ENCODE data around the gene TACO1.

Gene TACO1

DNA sequence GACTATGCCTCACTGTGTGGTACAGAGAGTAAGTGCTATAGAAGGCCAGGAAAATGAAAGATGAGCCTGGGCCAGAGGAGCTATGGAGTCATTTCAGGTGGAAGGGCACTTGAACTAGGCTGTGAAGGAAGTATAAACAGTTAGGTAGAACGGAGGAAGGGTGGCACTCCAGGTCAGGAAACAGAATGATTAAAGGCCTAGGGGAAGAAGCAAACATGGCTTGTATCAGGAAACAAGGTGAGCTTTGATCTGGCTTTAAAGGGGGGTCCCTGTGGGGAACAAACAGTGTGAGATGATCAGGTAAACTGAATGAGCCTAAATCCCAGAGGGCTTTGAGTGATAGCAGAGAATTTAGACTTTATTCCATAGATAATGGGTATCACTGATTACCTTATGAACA lies 38.4 kb downstream of the TACO1 start:
- no peak for DNase-seq (ENCODE audit: low read depth in 2 of 2)

DNA sequence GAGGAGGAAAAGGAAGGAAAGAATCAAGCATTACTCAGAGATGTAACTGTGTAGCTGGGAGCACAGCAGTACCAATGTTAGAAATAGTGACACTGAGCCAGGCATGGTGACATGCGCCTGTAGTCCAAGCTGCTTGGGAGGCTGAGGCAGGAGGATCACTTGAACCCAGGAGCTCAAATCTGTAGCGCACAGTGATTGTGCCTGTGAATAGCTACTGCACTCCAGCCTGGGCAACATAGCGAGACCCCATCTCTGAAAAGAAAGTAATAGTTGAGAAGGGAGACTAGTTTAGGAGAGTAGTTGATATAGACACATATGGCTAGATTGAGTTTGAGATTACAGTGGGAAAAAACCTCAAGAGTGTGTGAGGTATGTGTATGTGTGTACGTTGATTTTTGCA lies 39.3 kb downstream of the TACO1 start:
- DNase-seq (ENCODE audit: low read depth in 2 of 2): no peak

DNA sequence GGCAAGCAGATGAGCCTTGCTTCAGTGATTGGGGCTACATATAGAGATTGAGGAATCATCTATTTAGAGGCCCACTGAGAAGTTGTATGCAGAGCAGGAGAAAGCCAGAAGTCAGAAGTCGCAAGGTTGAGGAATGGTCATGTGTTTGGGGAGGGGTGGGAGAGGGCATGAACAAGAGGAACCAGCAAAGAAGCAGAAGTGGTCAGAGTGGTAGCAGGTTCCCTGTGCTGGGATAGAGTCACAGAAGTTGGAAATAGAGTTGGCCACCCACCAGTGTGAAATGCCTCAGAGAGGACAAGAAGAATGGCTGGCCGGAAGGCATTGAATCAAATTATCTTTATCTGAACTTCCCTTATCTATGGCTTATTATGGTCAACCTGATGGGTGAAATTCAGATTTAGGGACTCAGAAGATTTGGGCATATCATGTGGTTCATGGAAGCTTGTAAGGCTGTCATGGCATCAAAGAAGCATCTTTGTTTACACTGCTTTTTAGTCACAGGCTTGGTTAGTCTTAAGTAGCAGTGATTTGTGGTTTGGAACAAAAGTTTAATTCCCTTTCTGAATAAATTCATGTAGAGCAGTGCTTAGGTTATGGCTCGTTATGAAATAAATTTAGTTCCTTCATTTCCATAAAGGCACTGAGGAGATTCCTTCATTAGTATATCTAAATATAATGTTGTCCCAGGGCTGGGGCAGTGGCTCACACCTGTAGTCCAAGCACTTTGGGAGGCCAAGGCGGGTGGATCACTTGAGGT lies 41.2 kb downstream of the TACO1 start:
- no peak for DNase-seq (ENCODE audit: low read depth in 2 of 2)

DNA sequence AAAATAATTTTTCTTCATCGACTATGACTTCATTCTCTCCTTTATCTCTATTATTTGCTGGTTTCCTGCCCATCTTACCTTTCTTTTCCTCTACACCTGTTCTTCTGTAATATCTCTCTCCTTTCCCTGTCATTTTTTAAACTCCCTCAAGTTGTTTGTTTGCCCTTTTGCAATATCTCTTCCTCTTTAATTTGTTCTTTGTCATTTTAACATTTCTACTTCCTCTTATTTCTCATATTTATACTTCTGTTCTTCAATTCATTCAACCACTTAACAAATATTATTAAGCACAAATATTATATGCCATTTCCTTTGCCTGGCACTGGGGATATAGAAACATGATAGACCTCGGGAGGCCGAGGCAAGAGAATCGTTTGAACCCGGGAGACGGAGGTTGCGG lies 44.2 kb downstream of the TACO1 start:
- no peak for DNase-seq (ENCODE audit: low read depth in 2 of 2)

DNA sequence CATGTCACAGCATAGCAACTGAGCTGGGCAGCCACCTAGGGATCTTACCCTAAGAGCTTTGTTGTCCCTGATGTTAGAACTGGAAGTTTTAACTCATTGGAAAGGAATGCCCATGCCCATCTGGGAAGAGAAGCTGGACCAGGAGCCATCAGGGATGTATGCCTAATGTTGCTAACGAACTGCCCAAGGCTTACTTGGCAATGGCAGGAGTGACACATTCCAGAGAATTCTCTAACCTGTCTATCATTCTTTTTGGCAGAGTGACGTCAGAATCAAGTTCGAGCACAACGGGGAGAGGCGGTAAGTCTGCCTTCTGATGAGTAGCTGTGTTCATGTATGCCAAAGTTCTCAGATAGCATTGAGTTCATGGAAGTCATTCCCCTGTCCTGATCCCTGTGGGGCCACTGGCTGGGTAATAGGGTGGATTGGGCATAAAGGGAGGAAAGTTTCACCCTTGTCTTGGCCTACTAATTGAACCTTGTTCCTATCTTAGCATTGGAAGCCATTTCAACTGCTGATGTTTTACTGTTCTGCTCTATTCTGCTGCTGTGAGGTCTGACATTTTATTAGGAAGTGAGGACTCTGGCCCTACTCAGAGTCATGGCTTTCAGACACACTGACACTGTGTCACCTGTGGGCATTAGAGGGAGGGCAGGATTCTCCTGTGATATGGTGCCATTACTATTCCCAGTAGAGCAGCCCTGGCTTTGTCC lies 45.2 kb downstream of the TACO1 start:
- no peak for DNase-seq (ENCODE audit: low read depth in 2 of 2)

DNA sequence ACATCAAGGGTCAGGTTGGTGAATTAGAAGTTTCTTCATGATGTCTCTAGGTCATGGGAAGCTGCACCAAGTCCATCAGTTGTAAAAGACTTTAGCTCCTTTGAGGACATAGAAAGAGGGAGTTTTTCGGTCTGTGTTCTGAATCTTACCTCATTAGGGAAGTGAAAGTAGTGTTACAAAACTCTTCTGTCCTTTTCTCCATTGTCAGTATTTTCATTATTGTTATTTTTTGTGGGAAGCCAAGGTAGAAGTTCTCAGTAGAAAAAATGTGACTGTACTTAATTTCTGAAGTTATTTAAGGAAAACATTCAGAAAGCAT lies 45.8 kb downstream of the TACO1 start:
- DNase-seq (ENCODE audit: low read depth in 2 of 2): no peak

DNA sequence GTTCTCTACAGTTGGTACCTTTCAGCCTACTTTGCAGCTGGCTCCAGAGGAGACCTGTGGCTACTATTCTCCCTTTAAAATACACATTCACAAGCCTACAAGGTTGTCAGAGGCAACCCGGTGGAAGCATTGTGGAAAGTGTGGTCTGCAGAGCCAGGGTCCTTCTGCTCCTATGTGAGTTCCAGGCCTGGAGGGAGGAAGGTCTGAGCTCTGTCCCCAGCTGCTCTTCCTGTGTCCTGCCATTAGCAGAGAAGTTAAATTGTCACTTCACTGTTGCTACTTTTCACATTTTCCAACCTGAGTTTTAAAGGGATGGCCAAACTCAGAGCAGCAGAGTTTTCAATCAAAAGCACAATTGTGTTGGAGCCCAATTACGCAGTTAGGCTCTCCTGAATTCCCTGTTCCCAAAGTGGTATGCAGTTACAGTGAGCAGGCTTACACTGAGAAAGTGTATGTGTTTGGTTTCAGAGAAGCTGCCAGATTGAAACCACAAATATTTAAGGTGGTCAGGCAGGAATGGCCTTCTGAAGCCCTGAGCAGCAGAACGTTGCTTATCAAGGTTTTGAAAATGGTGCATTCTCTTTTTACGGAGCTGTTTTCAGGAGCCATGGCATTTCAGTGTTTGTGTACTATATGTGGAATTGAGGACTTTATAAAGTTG lies 46.5 kb downstream of the TACO1 start:
- no peak for DNase-seq (ENCODE audit: low read depth in 2 of 2)

DNA sequence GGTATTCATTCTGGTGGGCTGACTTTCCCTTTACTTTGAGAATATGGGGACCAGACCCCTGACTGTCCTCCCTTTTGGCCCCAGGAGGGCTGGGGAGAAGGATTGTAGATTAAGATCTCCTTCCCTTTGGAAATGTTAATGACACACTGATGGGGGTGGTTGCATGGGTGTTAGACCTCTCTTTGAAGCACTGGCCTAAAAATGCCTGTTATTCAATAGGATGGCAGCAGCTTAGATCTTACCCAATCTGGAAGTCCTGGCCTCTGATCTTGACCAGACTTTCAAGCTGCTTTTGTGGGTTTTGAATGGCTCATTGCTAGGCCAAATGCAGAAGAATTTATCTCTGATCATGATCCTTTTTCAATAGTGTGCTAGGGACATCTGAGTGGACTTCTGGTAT lies 47.2 kb downstream of the TACO1 start:
- DNase-seq (ENCODE audit: low read depth in 2 of 2): no peak

DNA sequence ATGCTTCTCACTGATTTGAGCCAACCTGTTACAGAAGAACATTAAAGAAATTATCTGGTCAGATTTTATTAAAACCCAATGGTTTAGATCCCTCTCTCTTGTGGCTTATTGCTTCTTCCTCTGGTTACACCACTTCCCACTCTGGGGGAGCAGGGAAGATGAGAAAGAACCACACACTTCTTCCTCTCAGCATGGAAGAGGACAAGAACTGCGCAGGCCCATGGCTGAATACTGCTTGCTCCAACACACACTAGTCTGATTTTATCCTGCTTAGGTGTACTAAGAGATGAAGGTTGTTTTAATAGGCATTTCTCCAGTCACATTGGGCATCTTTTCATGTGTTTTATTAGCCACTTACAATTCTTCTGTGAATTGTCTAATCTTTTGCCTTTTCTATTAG lies 49.1 kb downstream of the TACO1 start:
- no peak for DNase-seq (ENCODE audit: low read depth in 2 of 2)

DNA sequence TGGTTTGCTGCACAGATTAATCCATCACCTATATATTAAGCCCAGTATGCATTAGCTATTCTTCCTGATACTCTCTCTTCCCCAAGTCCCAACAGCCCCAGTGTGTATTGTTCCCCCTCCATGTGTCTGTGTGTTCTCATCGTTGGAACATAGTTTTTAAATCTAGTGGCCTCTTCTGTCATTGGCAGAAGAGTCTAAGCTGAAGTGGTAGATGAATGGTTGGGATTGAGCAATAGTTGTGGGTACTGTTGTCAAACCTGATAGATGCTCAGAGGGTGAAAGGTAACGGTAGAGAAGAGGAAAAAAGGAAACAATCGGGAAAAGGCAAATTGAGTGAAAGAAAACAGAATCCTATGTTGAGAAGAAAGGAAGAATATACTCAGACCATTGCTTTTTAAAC lies 51.4 kb downstream of the TACO1 start:
- no peak for DNase-seq (ENCODE audit: low read depth in 2 of 2)

DNA sequence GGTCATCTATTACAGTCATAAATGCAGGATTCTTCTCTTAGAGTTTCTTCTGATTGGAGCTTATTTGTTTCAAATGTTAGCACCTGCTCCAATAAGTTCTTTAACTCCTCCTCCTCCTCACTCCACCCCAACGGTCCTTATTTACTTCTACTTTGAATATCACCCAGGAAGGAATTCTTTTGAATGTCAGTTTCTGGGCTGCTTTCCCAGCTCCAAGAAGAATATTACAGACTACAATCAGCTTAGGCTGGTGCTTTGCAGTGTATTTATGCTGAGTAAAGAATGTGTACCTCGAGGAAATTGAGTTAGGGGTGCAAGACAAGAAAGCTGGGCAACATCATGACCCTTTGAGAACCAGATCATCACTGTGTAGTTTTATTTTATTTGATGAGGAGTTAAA lies 52.4 kb downstream of the TACO1 start:
- DNase-seq (ENCODE audit: low read depth in 2 of 2): no peak

DNA sequence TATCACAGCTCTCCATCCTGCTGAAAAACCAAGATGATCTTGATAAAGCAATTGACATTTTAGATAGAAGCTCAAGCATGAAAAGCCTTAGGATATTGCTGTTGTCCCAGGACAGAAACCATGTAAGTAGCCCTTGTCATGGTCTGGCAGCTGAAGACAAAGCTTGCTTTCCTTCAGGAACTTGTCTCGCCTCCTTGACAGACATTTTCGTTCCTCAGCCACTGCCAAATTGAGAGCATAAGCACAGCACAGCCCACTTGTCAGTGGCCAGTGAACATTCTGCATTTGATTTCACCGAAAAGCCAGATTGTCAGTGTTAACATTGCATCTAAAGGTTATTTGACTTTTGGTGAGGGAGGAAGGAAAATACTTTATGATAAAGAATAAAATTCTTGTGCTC lies 57.1 kb downstream of the TACO1 start:
- no peak for DNase-seq (ENCODE audit: low read depth in 2 of 2)

Measured in stimulated activated CD4-positive, alpha-beta T cell treated with anti-CD3 and anti-CD28 coated beads, Interleukin-12 subunit alpha, Interleukin-12 subunit beta, amount 100 ng/mL, for 24 hours (primary cell).